ENCODE measurements around the gene KCTD13.

GRCh38 chr16:29904947-29905346, 21.1 kb downstream of the KCTD13 start:
- no peak for TF ChIP-seq CTCF (IDR thresholded peaks at IDR 0.05; ENCODE audit: insufficient read depth, low read length, poor library complexity, severe bottlenecking)
- no peak for TF ChIP-seq EZH2phosphoT487 (conservative IDR thresholded peaks at IDR 0.05; ENCODE audit: low read length)

All from SU-DHL-6 (cell line).